ENCODE results near the gene TMCC3. TPM values are rescaled to one million over a fixed set of nuclear protein-coding genes. Genes with fewer than 3 reads are reported as not detected.

Gene TMCC3
- total and polyA plus RNA-seq, 2 experiments from 2014 or later = 0.11 to 0.46 TPM

- TF ChIP-seq EZH2phosphoT487 (IDR thresholded peaks at IDR 0.05; ENCODE audit: insufficient read depth, low read depth) (no peak), EZH2 (IDR thresholded peaks at IDR 0.05; ENCODE audit: insufficient read depth, poor library complexity, severe bottlenecking) (no peak)
- H3K36me3 ChIP-seq (ENCODE audit: low read depth) = no peaks in the 10 kb centered on the region
- peak overlapping the region; percentile 59 for H3K9ac ChIP-seq
- H3K4me2 ChIP-seq (ENCODE audit: unreplicated experiment) = peak overlapping the region; percentile 85
- peak overlapping the region; percentile 53 for H3K4me3 ChIP-seq
- no peaks in the 10 kb centered on the region for H3K9me2 ChIP-seq (ENCODE audit: insufficient read depth)
- in situ Hi-C loops (cut with MboI) = no loop called here
- H3K27ac ChIP-seq = peak overlapping the region; percentile 30
- DNase-seq = peak; percentile 79
- H4K20me1 ChIP-seq (ENCODE audit: insufficient read depth) = no peaks in the 10 kb centered on the region
- H3F3A ChIP-seq (ENCODE audit: insufficient read depth) = 0 out of 2 replicates have a peak, but pooled peaks cover 16% of the 10 kb centered on the region
- no peaks in the 10 kb centered on the region for H3K79me2 ChIP-seq (ENCODE audit: insufficient read depth)
- peak overlapping the region; percentile 72 for H2AFZ ChIP-seq
- H3K9me3 ChIP-seq (ENCODE audit: low read depth) = no peaks in the 10 kb centered on the region
- H3K27me3 ChIP-seq (replicated peaks; ENCODE audit: insufficient read depth) = 0 out of 2 replicates have a peak, but pooled peaks cover 5% of the 10 kb centered on the region
- 13% methylated on average over 7 of the region's 7 CpGs for WGBS, 2 experiments (ENCODE audit: low coverage in 1 of 2, low lambda C conversion rate in 2 of 2, missing lambda C conversion rate in 2 of 2)
- H3K4me1 ChIP-seq (ENCODE audit: insufficient read depth) = peaks cover 18% of the 10 kb centered on the region
Observed at GRCh38 chr12:94689002-94689645, 38.8 kb upstream of the TMCC3 start.

DNA sequence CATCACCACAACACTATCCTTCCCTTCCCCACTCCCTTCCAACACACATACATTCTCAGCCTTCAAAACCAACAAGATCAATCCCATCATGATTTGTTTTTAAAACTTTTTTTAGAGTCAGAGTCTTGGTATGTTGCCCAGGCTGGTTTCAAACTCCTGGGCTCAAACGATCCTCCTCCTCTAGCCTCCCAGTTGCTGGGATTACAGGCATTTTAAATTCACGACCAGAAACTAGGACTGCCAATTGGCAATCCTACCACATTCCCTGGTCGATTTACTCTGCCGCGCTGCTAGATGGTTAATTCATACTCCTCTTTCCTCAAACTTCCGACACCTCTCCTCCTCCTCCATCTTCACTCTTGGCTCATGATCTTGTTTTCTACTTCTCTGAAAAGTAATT, 37.5 kb upstream of the TMCC3 start:
- Histone ChIP-seq H3K4me3 (no peak overlapping the region), H4K20me1 (ENCODE audit: insufficient read depth) (no peaks in the 10 kb centered on the region), H3K27me3 (replicated peaks; ENCODE audit: insufficient read depth) (no peaks in the 10 kb centered on the region), H3K4me2 (ENCODE audit: unreplicated experiment) (no peak overlapping the region), H3K27ac (no peak overlapping the region), H3K9me2 (ENCODE audit: insufficient read depth) (no peaks in the 10 kb centered on the region), H3K4me1 (ENCODE audit: insufficient read depth) (peaks cover 18% of the 10 kb centered on the region), H3K9ac (no peak overlapping the region), H2AFZ (no peak overlapping the region), H3K79me2 (ENCODE audit: insufficient read depth) (no peaks in the 10 kb centered on the region), H3K36me3 (ENCODE audit: low read depth) (no peaks in the 10 kb centered on the region), H3K9me3 (ENCODE audit: low read depth) (no peaks in the 10 kb centered on the region), H3F3A (ENCODE audit: insufficient read depth) (0 out of 2 replicates have a peak, but pooled peaks cover 16% of the 10 kb centered on the region)
- no peak for DNase-seq
- in situ Hi-C loops (cut with MboI) = no loop called here
- WGBS, 2 experiments (ENCODE audit: low coverage in 1 of 2, low lambda C conversion rate in 2 of 2, missing lambda C conversion rate in 2 of 2) = 83% methylated on average over 6 of the region's 6 CpGs
- TF ChIP-seq EZH2phosphoT487 (IDR thresholded peaks at IDR 0.05; ENCODE audit: insufficient read depth, low read depth) = no peak

GRCh38 chr12:94686834-94687628, 36.7 kb upstream of the TMCC3 start:
- Histone ChIP-seq H3K79me2 (ENCODE audit: insufficient read depth) (no peaks in the 10 kb centered on the region), H3K36me3 (ENCODE audit: low read depth) (no peaks in the 10 kb centered on the region), H3K27me3 (replicated peaks; ENCODE audit: insufficient read depth) (no peaks in the 10 kb centered on the region), H3K9ac (no peak overlapping the region), H3K4me3 (no peak overlapping the region), H2AFZ (no peak overlapping the region), H3F3A (ENCODE audit: insufficient read depth) (0 out of 2 replicates have a peak, but pooled peaks cover 16% of the 10 kb centered on the region), H4K20me1 (ENCODE audit: insufficient read depth) (no peaks in the 10 kb centered on the region), H3K9me3 (ENCODE audit: low read depth) (no peaks in the 10 kb centered on the region), H3K4me1 (ENCODE audit: insufficient read depth) (peaks cover 18% of the 10 kb centered on the region), H3K4me2 (ENCODE audit: unreplicated experiment) (no peak overlapping the region), H3K9me2 (ENCODE audit: insufficient read depth) (no peaks in the 10 kb centered on the region), H3K27ac (no peak overlapping the region)
- no peak for TF ChIP-seq EZH2 (IDR thresholded peaks at IDR 0.05; ENCODE audit: insufficient read depth, poor library complexity, severe bottlenecking)
- TF ChIP-seq EZH2phosphoT487 (IDR thresholded peaks at IDR 0.05; ENCODE audit: insufficient read depth, low read depth) = no peak
- in situ Hi-C loops (cut with MboI) = no loop called here
- 76 to 78% methylated on average over 6 of the region's 6 CpGs for WGBS, 2 experiments (ENCODE audit: low coverage in 1 of 2, low lambda C conversion rate in 2 of 2, missing lambda C conversion rate in 2 of 2)
- no peak for DNase-seq

DNA sequence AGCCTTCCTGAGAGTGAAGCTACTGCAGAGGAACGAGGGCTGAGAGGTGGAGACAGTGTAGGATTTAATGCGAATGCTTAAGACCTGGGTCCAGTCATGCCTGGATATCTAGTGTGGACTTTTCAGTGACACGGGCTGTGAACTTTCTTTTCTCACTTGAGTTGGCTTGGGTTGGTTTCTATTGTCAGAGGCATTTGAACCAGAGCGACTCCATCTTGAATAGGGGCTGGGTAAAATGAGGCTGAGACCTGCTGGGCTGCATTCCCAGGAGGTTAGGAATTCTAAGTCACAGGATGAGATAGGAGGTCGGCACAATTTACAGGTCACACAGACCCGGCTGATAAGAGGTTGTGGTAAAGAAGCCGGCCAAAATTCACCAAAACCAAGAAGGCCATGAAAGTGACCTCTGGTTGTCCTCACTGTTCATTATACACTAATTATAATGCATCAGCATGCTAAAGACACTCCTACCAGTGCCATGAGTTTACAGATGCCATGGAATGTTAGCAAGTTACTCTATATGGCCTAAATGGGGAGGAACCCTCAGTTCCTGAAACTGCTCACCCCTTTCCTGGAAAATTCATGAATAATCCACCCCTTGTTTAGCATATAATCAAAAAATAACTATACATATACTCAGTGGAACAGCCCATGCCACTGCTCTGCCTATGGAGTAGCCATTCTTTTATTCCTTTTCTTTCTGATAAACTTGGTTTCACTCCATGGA, 34.2 kb upstream of the TMCC3 start:
- 79 to 82% methylated on average over 6 to 7 of the region's 7 CpGs for WGBS, 2 experiments (ENCODE audit: low coverage in 1 of 2, low lambda C conversion rate in 2 of 2, missing lambda C conversion rate in 2 of 2)
- Histone ChIP-seq H3F3A (ENCODE audit: insufficient read depth) (0 out of 2 replicates have a peak, but pooled peaks cover 6% of the 10 kb centered on the region), H3K4me1 (ENCODE audit: insufficient read depth) (peaks cover 5% of the 10 kb centered on the region; the same call in 1 of the 2 replicates), H3K79me2 (ENCODE audit: insufficient read depth) (no peaks in the 10 kb centered on the region), H3K9ac (no peak overlapping the region), H3K9me2 (ENCODE audit: insufficient read depth) (no peaks in the 10 kb centered on the region), H4K20me1 (ENCODE audit: insufficient read depth) (no peaks in the 10 kb centered on the region), H3K36me3 (ENCODE audit: low read depth) (no peaks in the 10 kb centered on the region), H3K4me2 (ENCODE audit: unreplicated experiment) (no peak overlapping the region), H3K27me3 (replicated peaks; ENCODE audit: insufficient read depth) (no peaks in the 10 kb centered on the region), H3K9me3 (ENCODE audit: low read depth) (no peaks in the 10 kb centered on the region), H3K27ac (no peak overlapping the region), H3K4me3 (no peak overlapping the region), H2AFZ (no peak overlapping the region)
- no peak for TF ChIP-seq EZH2phosphoT487 (IDR thresholded peaks at IDR 0.05; ENCODE audit: insufficient read depth, low read depth)
- no peak for TF ChIP-seq EZH2 (IDR thresholded peaks at IDR 0.05; ENCODE audit: insufficient read depth, poor library complexity, severe bottlenecking)
- no peak for DNase-seq
- in situ Hi-C loops (cut with MboI) = no loop called here
